Measurements from ENCODE around the gene KCNK7. TPM values are rescaled to one million over a fixed set of nuclear protein-coding genes. Genes with fewer than 3 reads are reported as not detected.

The KCNK7 gene
- total and polyA plus RNA-seq, 2 experiments from 2014 or later = not detected

DNA sequence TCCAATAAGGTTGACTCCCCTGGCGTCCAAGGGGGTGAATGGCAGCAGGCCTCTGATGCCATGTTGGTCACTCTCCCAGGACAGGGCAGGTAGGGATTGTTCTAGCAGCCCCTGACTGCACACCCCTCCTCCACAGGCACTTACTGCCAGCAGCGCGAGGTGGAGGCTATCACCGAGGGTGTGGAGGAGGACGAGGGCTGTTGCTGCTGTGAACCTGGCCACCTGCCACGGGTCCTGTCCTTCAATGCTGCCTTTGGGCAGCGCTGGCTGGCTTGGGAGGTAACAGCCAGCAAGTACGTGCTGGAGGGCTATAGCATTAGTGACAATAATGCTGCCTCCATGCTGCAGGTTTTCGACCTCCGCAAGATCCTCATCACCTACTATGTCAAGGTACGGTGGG lies 34.6 kb upstream of the KCNK7 start:
- no peak overlapping the region for H3K4me2 ChIP-seq (ENCODE audit: unreplicated experiment)
- 95 to 96% methylated on average over 11 of the region's 11 CpGs for WGBS, 2 experiments (ENCODE audit: low coverage in 1 of 2, low lambda C conversion rate in 2 of 2, missing lambda C conversion rate in 2 of 2)
- no peak overlapping the region for H3K4me3 ChIP-seq
- H3K4me1 ChIP-seq (ENCODE audit: insufficient read depth) = no peaks in the 10 kb centered on the region
- TF ChIP-seq EZH2 (IDR thresholded peaks at IDR 0.05; ENCODE audit: insufficient read depth, poor library complexity, severe bottlenecking) (no peak), EZH2phosphoT487 (IDR thresholded peaks at IDR 0.05; ENCODE audit: insufficient read depth, low read depth) (no peak)
- no peaks in the 10 kb centered on the region for H3F3A ChIP-seq (ENCODE audit: insufficient read depth)
- in situ Hi-C loops (cut with MboI) = no loop called here
- H4K20me1 ChIP-seq (ENCODE audit: insufficient read depth) = no peaks in the 10 kb centered on the region
- H3K9ac ChIP-seq = no peak overlapping the region
- no peak for DNase-seq
- H3K9me2 ChIP-seq (ENCODE audit: insufficient read depth) = no peaks in the 10 kb centered on the region
- no peaks in the 10 kb centered on the region for H3K9me3 ChIP-seq (ENCODE audit: low read depth)
- no peak overlapping the region for H3K27ac ChIP-seq
- H3K79me2 ChIP-seq (ENCODE audit: insufficient read depth) = no peaks in the 10 kb centered on the region
- no peaks in the 10 kb centered on the region for H3K27me3 ChIP-seq (replicated peaks; ENCODE audit: insufficient read depth)
- H2AFZ ChIP-seq = no peak overlapping the region
- peaks cover 2% of the 10 kb centered on the region; the same call in 1 of the 2 replicates for H3K36me3 ChIP-seq (ENCODE audit: low read depth)

DNA sequence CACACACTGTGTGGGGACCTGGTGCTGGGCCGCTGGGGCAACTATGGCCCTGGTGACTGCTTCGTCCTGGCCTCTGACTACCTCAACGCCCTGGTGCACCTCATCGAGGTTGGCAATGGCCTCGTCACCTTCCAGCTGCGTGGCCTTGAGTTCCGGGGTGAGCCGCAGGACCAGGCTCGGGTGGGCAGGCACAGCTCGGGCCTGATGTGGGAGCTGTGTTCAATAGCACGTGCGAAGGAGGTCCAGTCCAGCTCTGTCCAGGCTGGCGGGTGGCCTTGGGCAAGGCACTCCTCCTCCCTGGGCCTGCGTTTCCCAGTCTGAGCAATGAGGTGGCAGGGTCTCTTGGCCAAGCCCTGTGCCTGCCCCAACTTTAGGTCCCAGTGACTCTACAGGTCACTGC lies 34.0 kb upstream of the KCNK7 start:
- in situ Hi-C loops (cut with MboI) = no loop called here
- H3K36me3 ChIP-seq (ENCODE audit: low read depth) = no peaks in the 10 kb centered on the region; the same call in 1 of the 2 replicates
- H4K20me1 ChIP-seq (ENCODE audit: insufficient read depth) = no peaks in the 10 kb centered on the region

DNA sequence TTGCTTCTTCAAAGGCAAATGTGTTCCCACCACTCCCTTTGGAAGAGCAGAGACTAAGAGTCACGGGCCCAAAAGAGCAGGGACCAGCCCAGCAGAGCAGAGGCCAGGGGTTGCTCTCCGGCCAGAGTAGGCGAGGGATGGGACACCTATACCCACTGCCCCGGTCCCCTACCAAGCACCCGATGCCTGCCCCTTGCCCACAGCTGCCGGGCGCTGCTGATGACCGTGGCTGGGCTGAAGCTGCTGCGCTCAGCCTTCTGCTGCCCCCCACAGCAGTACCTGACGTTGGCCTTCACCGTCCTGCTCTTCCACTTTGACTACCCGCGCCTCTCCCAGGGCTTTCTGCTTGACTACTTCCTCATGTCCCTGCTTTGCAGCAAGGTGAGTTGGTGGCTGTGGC lies 31.6 kb upstream of the KCNK7 start:
- H3K36me3 ChIP-seq (ENCODE audit: low read depth) = no peaks in the 10 kb centered on the region; the same call in 1 of the 2 replicates
- no peaks in the 10 kb centered on the region for H3K9me3 ChIP-seq (ENCODE audit: low read depth)
- H3K9me2 ChIP-seq (ENCODE audit: insufficient read depth) = no peaks in the 10 kb centered on the region
- 93 to 94% methylated on average over 12 to 13 of the region's 13 CpGs for WGBS, 2 experiments (ENCODE audit: low coverage in 1 of 2, low lambda C conversion rate in 2 of 2, missing lambda C conversion rate in 2 of 2)
- in situ Hi-C loops (cut with MboI) = no loop called here
- no peaks in the 10 kb centered on the region for H3F3A ChIP-seq (ENCODE audit: insufficient read depth)
- no peak overlapping the region for H3K9ac ChIP-seq
- no peaks in the 10 kb centered on the region for H4K20me1 ChIP-seq (ENCODE audit: insufficient read depth)
- no peaks in the 10 kb centered on the region for H3K4me1 ChIP-seq (ENCODE audit: insufficient read depth)
- no peak overlapping the region for H3K27ac ChIP-seq
- no peak overlapping the region for H3K4me2 ChIP-seq (ENCODE audit: unreplicated experiment)
- no peaks in the 10 kb centered on the region for H3K79me2 ChIP-seq (ENCODE audit: insufficient read depth)
- no peak overlapping the region for H3K4me3 ChIP-seq
- H3K27me3 ChIP-seq (replicated peaks; ENCODE audit: insufficient read depth) = no peaks in the 10 kb centered on the region
- TF ChIP-seq EZH2 (IDR thresholded peaks at IDR 0.05; ENCODE audit: insufficient read depth, poor library complexity, severe bottlenecking) (no peak), EZH2phosphoT487 (IDR thresholded peaks at IDR 0.05; ENCODE audit: insufficient read depth, low read depth) (no peak)
- H2AFZ ChIP-seq = no peak overlapping the region
- DNase-seq = no peak

More for the DNA sequence above, 34.0 kb upstream of the KCNK7 start:
- H3K27ac ChIP-seq = no peak overlapping the region
- no peaks in the 10 kb centered on the region for H3F3A ChIP-seq (ENCODE audit: insufficient read depth)
- no peak overlapping the region for H3K9ac ChIP-seq
- no peaks in the 10 kb centered on the region for H3K79me2 ChIP-seq (ENCODE audit: insufficient read depth)
- no peak overlapping the region for H3K4me2 ChIP-seq (ENCODE audit: unreplicated experiment)
- H3K9me3 ChIP-seq (ENCODE audit: low read depth) = no peaks in the 10 kb centered on the region
- H3K27me3 ChIP-seq (replicated peaks; ENCODE audit: insufficient read depth) = no peaks in the 10 kb centered on the region
- no peak for DNase-seq
- 92 to 93% methylated on average over 14 of the region's 14 CpGs for WGBS, 2 experiments (ENCODE audit: low coverage in 1 of 2, low lambda C conversion rate in 2 of 2, missing lambda C conversion rate in 2 of 2)
- TF ChIP-seq EZH2 (IDR thresholded peaks at IDR 0.05; ENCODE audit: insufficient read depth, poor library complexity, severe bottlenecking) (no peak), EZH2phosphoT487 (IDR thresholded peaks at IDR 0.05; ENCODE audit: insufficient read depth, low read depth) (no peak)
- H3K4me3 ChIP-seq = no peak overlapping the region
- H3K4me1 ChIP-seq (ENCODE audit: insufficient read depth) = no peaks in the 10 kb centered on the region
- no peaks in the 10 kb centered on the region for H3K9me2 ChIP-seq (ENCODE audit: insufficient read depth)
- H2AFZ ChIP-seq = no peak overlapping the region

DNA sequence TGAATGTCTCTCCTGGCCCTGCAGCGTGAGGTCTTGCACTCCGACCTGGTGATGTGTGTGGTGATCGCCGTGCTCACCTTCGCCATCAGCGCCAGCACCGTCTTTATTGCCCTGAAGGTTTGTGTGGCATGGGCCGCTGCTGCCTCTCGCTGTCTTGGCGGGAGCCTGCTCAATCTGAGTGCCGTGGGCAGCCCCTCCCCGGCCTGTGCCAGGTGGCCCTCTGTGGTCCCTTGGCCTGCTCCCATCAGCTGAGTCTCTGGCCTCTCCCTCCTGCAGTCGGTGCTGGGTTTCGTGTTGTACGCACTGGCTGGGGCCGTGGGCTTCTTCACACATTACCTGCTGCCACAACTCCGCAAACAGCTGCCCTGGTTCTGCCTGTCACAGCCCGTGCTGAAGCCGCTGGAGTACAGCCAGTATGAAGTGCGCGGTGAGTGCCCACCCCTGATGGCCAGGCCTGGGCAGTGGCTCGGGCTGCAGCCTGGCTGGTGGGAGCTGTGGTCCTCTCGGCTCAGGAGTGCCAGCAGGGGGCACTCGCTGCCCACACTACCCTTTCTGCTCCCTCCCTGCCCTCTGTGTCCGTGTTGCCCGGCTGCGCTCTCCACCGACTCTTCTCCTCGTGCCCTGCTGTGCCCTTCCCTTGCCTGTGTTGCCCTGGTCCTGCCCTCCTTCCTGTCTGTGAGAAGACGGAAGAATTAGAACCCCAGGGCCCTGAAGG lies 30.2 kb upstream of the KCNK7 start:
- Histone ChIP-seq H3K27me3 (replicated peaks; ENCODE audit: insufficient read depth) (no peaks in the 10 kb centered on the region), H3K27ac (no peak overlapping the region), H3K9ac (no peak overlapping the region), H2AFZ (no peak overlapping the region), H3K4me2 (ENCODE audit: unreplicated experiment) (no peak overlapping the region), H3F3A (ENCODE audit: insufficient read depth) (no peaks in the 10 kb centered on the region), H3K4me3 (no peak overlapping the region), H3K36me3 (ENCODE audit: low read depth) (no peaks in the 10 kb centered on the region; the same call in 1 of the 2 replicates), H3K79me2 (ENCODE audit: insufficient read depth) (no peaks in the 10 kb centered on the region; the same call in 1 of the 2 replicates), H4K20me1 (ENCODE audit: insufficient read depth) (no peaks in the 10 kb centered on the region), H3K9me3 (ENCODE audit: low read depth) (no peaks in the 10 kb centered on the region), H3K4me1 (ENCODE audit: insufficient read depth) (no peaks in the 10 kb centered on the region), H3K9me2 (ENCODE audit: insufficient read depth) (no peaks in the 10 kb centered on the region)
- in situ Hi-C loops (cut with MboI) = no loop called here
- DNase-seq = peak; percentile 65
- 77 to 78% methylated on average over 26 to 30 of the region's 30 CpGs for WGBS, 2 experiments (ENCODE audit: low coverage in 1 of 2, low lambda C conversion rate in 2 of 2, missing lambda C conversion rate in 2 of 2)
- TF ChIP-seq EZH2 (IDR thresholded peaks at IDR 0.05; ENCODE audit: insufficient read depth, poor library complexity, severe bottlenecking) (no peak), EZH2phosphoT487 (IDR thresholded peaks at IDR 0.05; ENCODE audit: insufficient read depth, low read depth) (no peak)

Measured in GM23248 (cell line).